ENCODE data around the gene SLC17A8. TPM values are rescaled to one million over a fixed set of nuclear protein-coding genes. Genes with fewer than 3 reads are reported as not detected.
"Not testable (repeated sequence)": the region's sequence is repeated elsewhere in the genome, so short reads cannot be mapped to it uniquely, and the experiment has no call there.

Gene SLC17A8
- total and polyA plus RNA-seq, 9 donors, result 0.08 to 0.45 (median 0.24) TPM; not detected in 4

GRCh38 chr12:100414739-100415138 is 57.9 kb downstream of the SLC17A8 start:
- peaks cover 6% of the 10 kb centered on the region for H3K4me1 ChIP-seq (ENCODE audit: insufficient read depth)
- H3K27ac ChIP-seq, result no peak overlapping the region
- intact Hi-C loops (cut with DNase I), result no loop called here
- H3K27me3 ChIP-seq, result no peaks in the 10 kb centered on the region
- no peaks in the 10 kb centered on the region for H3K36me3 ChIP-seq
- no peaks in the 10 kb centered on the region for H3K9me3 ChIP-seq
- WGBS, 3 donors, result 78 to 81% (median 80%) methylated on average over 4 of the region's 4 CpGs
- no peak for DNase-seq
- H3K4me3 ChIP-seq, result no peak overlapping the region
- TF ChIP-seq CTCF (IDR thresholded peaks at IDR 0.05), result no peak
- TF ChIP-seq POLR2A (IDR thresholded peaks at IDR 0.05), result no peak
- no peak for TF ChIP-seq EP300 (IDR thresholded peaks at IDR 0.05)

GRCh38 chr12:100422646-100423045 is 65.8 kb downstream of the SLC17A8 start:
- Histone ChIP-seq H3K36me3 (no peaks in the 10 kb centered on the region), H3K4me1 (ENCODE audit: insufficient read depth) (peaks cover 2% of the 10 kb centered on the region), H3K27ac (no peak overlapping the region), H3K27me3 (no peaks in the 10 kb centered on the region), H3K9me3 (no peaks in the 10 kb centered on the region), H3K4me3 (no peak overlapping the region)
- DNase-seq, result no peak
- TF ChIP-seq CTCF (IDR thresholded peaks at IDR 0.05) (no peak), EP300 (IDR thresholded peaks at IDR 0.05) (no peak), POLR2A (IDR thresholded peaks at IDR 0.05) (no peak)
- intact Hi-C loops (cut with DNase I), result no loop called here

- no peaks in the 10 kb centered on the region for H3K9me3 ChIP-seq
- H3K27me3 ChIP-seq, result no peaks in the 10 kb centered on the region
- no peak for DNase-seq
- no peaks in the 10 kb centered on the region for H3K4me1 ChIP-seq (ENCODE audit: insufficient read depth)
- intact Hi-C loops (cut with DNase I), result no loop called here
- no peaks in the 10 kb centered on the region for H3K36me3 ChIP-seq
- no peak for TF ChIP-seq CTCF (IDR thresholded peaks at IDR 0.05)
- TF ChIP-seq EP300 (IDR thresholded peaks at IDR 0.05), result no peak
- no peak for TF ChIP-seq POLR2A (IDR thresholded peaks at IDR 0.05)
- WGBS, 3 donors, result 44 to 59% (median 50%) methylated on average over 1 of the region's 1 CpG
- H3K4me3 ChIP-seq, result no peak overlapping the region
- H3K27ac ChIP-seq, result no peak overlapping the region
Measured at GRCh38 chr12:100426145-100426544, 69.3 kb downstream of the SLC17A8 start.

DNA sequence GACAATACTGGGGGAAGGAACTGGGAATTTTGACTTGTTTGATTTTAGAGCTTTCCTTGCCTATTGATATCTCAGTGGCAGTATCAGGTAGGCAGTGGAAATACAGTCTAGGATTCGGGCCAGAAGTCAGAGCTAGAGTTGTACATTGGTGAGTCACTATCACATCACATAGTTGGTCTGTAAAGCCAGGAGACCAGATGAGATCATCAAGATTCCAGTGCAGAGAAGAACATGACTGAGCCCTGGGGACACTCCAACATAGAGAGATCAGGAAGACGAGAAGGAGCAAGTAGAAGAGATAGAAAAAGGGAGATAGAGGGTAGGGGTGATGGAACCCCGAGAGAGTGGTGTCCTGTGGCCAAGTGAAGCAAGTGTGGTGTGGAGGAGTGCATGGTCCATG is 70.2 kb downstream of the SLC17A8 start:
- Histone ChIP-seq H3K36me3 (no peaks in the 10 kb centered on the region), H3K27ac (no peak overlapping the region), H3K27me3 (no peaks in the 10 kb centered on the region), H3K4me3 (no peak overlapping the region), H3K9me3 (no peaks in the 10 kb centered on the region), H3K4me1 (ENCODE audit: insufficient read depth) (no peaks in the 10 kb centered on the region)
- intact Hi-C loops (cut with DNase I), result no loop called here
- DNase-seq, result no peak
- TF ChIP-seq POLR2A (IDR thresholded peaks at IDR 0.05) (no peak), EP300 (IDR thresholded peaks at IDR 0.05) (no peak), CTCF (IDR thresholded peaks at IDR 0.05) (no peak)
- 71 to 88% (median 80%) methylated on average over 3 of the region's 3 CpGs for WGBS, 3 donors

- 97 to 98% (median 97%) methylated on average over 29 to 32 of the region's 32 CpGs for WGBS, 3 donors
- H3K9me3 ChIP-seq; H3K4me3 ChIP-seq; intact Hi-C loops (cut with DNase I); DNase-seq; H3K36me3 ChIP-seq; H3K27me3 ChIP-seq; H3K4me1 ChIP-seq (ENCODE audit: insufficient read depth); H3K27ac ChIP-seq: not testable (repeated sequence)
Measured at GRCh38 chr12:100430251-100430650, 73.4 kb downstream of the SLC17A8 start.

Measured in ovary (tissue), 9 donors.